Sciatic nerve (tissue), 2 donors: Measurements from ENCODE around the gene RRN3. TPM values are rescaled to one million over a fixed set of nuclear protein-coding genes. Genes with fewer than 3 reads are reported as not detected.
A peak's percentile ranks its signal among the peaks of the same experiment; 100 is the strongest.
"Not testable (repeated sequence)": the region's sequence is repeated elsewhere in the genome, so short reads cannot be mapped to it uniquely, and the experiment has no call there.

Experiments used
- ATAC-seq: fragments of 200-7000 bp; cut with Tn5 transposase; one replicate; pipeline ENCODE4 v1.9.1; 2020; ENCODE audit warnings: mild to moderate bottlenecking, moderate library complexity
- DNase-seq: peaks from one replicate; pipeline ENCODE4 v3.0.0-alpha.2; 2020; ENCODE audit warnings: low spot score
- intact Hi-C: fragments of 100-400 bp; cut with DNase I; formaldehyde crosslinking; loops from one replicate; pipeline ENCODE4 v1.14.2; 2022
- total RNA-seq: library from RNA; stranded (reverse); fragmentation: NEBNext Ultra II Directional; extraction: Animal tissue kit (Norgen Biotek cat#: 25700); gene quantifications from one replicate; pipeline ENCODE4 v1.2.1, GENCODE V29; 2021
- donor health status: DM: no; HTN: no; CAD: no.
- donor health status: DM: no; HTN: no; CAD: no.

The RRN3 gene
- total RNA-seq, 1 donor from 2014 or later: 28.8 TPM

GRCh38 chr16:15055141-15056053 lies 38.7 kb downstream of the RRN3 start:
- DNase-seq (peak; percentile 80), ATAC-seq (peak; percentile 27)
- intact Hi-C loops: no loop called here

GRCh38 chr16:15054357-15055140 lies 39.5 kb downstream of the RRN3 start:
- intact Hi-C loops: no loop called here
- DNase-seq: no peak
- ATAC-seq: no peak

DNA sequence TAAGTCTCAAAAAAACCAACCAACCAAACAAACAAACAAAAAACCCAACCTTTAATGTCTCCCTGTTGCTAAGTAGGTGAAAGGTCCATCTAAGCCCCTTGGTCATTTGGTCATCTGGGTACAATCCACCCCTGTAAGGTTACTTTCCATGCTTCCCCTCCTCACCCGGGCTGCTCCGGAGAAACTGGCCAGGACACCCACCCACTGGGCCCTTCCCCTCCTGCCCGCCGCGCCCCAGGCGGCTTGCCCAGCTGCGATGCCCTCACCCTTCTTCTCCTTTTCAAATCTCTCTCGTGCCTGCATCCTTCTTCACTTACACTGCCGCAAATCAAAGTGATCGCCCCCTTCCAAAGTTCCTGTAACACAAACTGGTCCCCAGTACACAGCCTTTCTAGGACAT lies 40.2 kb downstream of the RRN3 start:
- intact Hi-C loops: no loop called here
- DNase-seq (no peak), ATAC-seq (no peak)

DNA sequence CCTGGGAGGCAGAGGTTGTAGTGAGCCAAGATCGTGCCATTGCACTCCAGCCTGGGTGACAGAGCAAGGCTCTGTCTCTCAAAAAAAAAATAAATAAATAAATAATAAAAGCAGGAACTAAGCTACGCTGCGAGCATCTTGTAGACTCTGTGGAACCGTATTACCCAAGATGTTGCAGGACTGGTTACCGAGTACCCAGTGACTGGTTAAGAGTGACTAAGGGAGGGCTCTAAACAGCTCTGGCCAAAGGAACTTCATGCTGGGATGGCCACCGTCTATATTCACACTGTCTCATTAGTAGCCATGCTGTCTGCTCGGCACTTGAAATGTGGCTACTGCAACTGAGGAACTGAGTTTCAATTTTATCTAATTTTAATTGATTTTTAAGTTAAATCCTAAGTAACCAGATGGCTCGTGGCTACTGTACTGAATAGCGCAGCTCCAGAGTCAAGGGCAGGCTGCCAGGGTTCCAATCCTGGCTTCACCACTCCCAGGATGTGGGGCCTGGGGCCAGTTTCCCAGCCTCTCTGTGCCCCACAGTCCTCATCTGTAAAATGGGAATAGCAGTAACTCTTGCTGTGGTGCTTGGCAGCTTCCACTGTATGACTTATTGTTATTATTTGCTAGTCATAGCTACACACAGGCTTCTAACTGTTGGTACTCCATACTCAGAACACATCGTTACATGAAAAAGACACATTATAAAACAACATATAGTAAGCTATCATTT lies 41.2 kb downstream of the RRN3 start:
- ATAC-seq (no peak), DNase-seq (no peak)
- intact Hi-C loops: no loop called here

DNA sequence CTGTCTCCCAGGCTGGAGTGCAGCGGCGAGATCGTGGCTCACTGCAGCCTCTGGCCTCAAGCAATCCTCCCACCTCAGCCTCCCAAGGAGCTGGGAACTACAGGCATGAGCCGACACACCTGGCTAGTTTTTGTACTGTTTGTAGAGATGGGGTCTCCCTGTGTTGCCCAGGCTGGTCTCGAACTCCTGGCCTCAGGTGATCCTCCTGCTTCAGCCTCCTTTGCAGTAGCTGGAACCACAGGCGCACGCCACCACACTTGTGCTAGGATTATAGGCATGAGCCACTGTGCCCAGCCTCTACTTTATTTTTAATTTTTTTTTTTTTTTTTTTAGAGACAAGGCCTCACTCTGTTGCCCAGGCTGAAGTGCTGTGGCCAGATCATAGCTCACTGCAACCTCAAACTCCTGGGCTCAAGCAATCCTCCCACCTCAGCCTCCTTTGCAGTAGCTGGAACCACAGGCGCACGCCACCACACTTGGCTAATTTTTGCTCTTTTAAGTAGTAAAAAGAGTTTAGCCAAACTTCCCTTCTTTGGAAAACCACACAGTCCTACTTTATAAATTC lies 42.6 kb downstream of the RRN3 start:
- DNase-seq (no peak), ATAC-seq (no peak)
- intact Hi-C loops: no loop called here

GRCh38 chr16:15050440-15050839 lies 43.6 kb downstream of the RRN3 start:
- ATAC-seq, intact Hi-C loops, DNase-seq: not testable (repeated sequence)

GRCh38 chr16:15049581-15050180 lies 44.4 kb downstream of the RRN3 start:
- DNase-seq: no peak
- intact Hi-C loops: no loop called here
- ATAC-seq: no peak

- DNase-seq: no peak
- ATAC-seq: no peak
- intact Hi-C loops: no loop called here
These were observed 47.2 kb downstream of the RRN3 start for GRCh38 chr16:15046692-15047376.

- DNase-seq, intact Hi-C loops, ATAC-seq: not testable (repeated sequence)
These were observed 48.8 kb downstream of the RRN3 start for GRCh38 chr16:15045270-15045669.

DNA sequence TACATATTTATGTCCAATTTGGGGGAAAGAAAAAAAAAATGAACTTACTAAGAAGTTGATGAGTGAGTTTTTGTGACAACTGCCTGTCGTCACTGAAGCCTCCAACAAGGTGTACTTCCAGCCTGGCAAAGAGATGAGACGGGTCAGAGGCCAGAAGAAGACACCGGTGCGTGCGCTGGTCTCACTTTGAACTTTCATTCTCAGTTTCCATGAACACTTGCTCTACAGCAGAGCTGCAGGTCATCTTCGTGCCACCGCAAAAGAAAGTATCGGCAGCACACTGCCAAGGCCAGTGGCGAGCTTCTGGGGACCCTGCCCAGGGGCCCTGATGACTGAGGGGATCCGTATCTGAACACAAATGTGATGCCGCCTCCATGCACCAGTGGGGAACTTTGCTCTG lies 49.8 kb downstream of the RRN3 start:
- DNase-seq (no peak), ATAC-seq (no peak)
- intact Hi-C loops: no loop called here

DNA sequence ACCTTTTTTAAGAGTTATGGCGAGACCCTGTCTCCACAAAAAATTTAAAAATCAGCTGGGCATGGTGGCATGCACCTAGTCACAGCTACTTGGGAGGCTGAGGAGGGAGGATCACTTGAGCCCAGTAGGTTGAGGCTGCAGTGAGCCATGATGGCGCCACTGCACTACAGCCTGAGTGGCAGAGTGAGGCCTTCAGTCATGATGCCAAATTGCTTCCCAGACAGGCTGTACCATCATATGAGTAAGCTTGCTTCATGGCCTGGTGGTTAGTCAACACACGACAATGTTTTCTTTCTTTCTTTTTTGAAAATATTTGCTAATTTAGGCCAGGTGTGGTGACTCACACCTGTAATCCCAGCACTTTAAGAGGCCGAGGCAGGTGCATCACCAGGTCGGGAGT lies 50.7 kb downstream of the RRN3 start:
- DNase-seq: no peak
- no peak for ATAC-seq
- intact Hi-C loops: no loop called here

GRCh38 chr16:15041271-15042004 lies 52.6 kb downstream of the RRN3 start:
- DNase-seq: peak; percentile 91
- ATAC-seq: peak; percentile 97
- intact Hi-C loops: no loop called here

DNA sequence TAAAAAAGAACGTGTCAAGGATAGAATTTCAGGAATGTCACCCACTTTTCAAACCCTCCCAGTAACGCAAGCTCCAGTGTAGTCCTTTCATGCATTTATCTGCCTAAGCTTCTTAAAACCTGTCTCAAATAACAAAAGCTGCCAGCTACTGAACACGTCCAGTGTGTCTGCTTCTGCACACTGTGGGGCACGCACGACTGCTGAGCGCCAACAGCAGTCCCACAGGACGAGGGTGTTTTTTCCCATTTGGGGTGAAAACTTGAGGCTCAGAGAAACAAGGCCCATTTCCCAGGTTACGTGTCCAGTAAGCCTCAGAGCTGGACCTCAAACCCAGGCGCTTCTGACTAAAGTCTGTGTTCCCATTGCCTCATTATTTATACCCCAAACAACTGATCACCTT lies 55.4 kb downstream of the RRN3 start:
- no peak for DNase-seq
- intact Hi-C loops: no loop called here
- no peak for ATAC-seq

DNA sequence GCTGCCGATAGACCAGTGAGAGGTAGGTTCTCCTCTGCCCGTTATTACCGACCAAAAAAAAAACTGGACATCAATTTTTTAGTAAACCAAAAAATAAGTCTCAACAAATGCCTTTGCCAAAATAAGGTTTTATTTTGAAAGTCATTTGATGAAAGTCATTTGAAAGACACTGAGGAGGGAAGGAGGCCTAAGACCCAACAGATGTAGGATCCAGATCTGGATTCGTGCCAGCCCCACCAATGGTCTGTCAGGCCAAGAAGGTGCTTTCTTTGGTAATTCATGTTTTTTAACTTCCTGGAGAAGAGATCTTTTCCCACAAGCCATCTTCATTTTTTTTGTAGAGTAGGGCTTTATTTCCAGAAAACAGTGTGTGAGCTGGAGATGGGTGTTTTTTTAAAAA lies 56.3 kb downstream of the RRN3 start:
- intact Hi-C loops: no loop called here
- ATAC-seq: no peak
- peak; percentile 60 for DNase-seq

GRCh38 chr16:15037003-15037402 lies 57.1 kb downstream of the RRN3 start:
- intact Hi-C loops: no loop called here
- ATAC-seq (no peak), DNase-seq (peak; percentile 10)

GRCh38 chr16:15035163-15035729 lies 58.8 kb downstream of the RRN3 start:
- intact Hi-C loops: no loop called here
- peak; percentile 25 for DNase-seq
- no peak for ATAC-seq
